Peyer's patch (tissue), 4 donors: ENCODE data around the gene ARHGAP22. TPM values are rescaled to one million over a fixed set of nuclear protein-coding genes. Genes with fewer than 3 reads are reported as not detected.

Experiments used
- DNase-seq, 3 donors: peaks; one replicate each; pipeline ENCODE4 v3.0.0-alpha.2; 2017 to 2019
- H3K27ac ChIP-seq, 4 donors: fragments of 200-600 bp; sonication (generic); one replicate each; pipeline ENCODE4 v1.5.1; 2016 to 2019
- H3K27me3 ChIP-seq, 2 donors: fragments of 200-600 bp; sonication (generic); one replicate each; pipeline ENCODE4 v1.5.1; 2019
- H3K36me3 ChIP-seq, 3 donors: fragments of 200-600 bp; sonication (generic); one replicate each; pipeline ENCODE4 v1.5.1; 2016 to 2019
- H3K4me1 ChIP-seq, 4 donors: fragments of 200-600 bp; sonication (generic); one replicate each; pipeline ENCODE4 v1.5.1; 2016 to 2019
- H3K4me3 ChIP-seq, 4 donors: fragments of 200-600 bp; sonication (generic); 1 replicate in 3 of 4; 2 replicates in 1 of 4; pipeline ENCODE4 v1.5.1; 2016 to 2019; ENCODE audit warnings: mild to moderate bottlenecking in 1 of 4
- H3K9me3 ChIP-seq, 4 donors: fragments of 200-600 bp; sonication (generic); one replicate each; pipeline ENCODE4 v1.5.1; 2016 to 2019; ENCODE audit warnings: mild to moderate bottlenecking in 1 of 4
- CTCF ChIP-seq, 6 experiments: fragments of 450-650 bp in 4 of 6; fragments of 200-600 bp in 2 of 6; sonication (generic) in 1 of 6; IDR thresholded peaks; one replicate each; pipeline ENCODE4 v1.5.1; 2017 to 2019; ENCODE audit warnings: antibody characterized with exemption in 6 of 6, mild to moderate bottlenecking in 3 of 6, moderate library complexity in 1 of 6
- POLR2A ChIP-seq, 2 donors: fragments of 450-650 bp; IDR thresholded peaks; one replicate each; pipeline ENCODE4 v1.5.1; 2017; ENCODE audit warnings: antibody characterized with exemption in 2 of 2, mild to moderate bottlenecking in 2 of 2, moderate library complexity in 2 of 2
- small RNA-seq, 2 donors: library from RNA; depleted of rRNA; stranded (forward); fragments of <200 nt; gene quantifications; one replicate each; pipeline ENCODE3, GENCODE V24; 2016
- total RNA-seq, 4 donors: library from RNA; depleted of rRNA; stranded (reverse); fragments of >200 nt; gene quantifications; one replicate each; pipeline ENCODE4 v1.1.0, GENCODE V29; 2016

ARHGAP22 gene
- total RNA-seq, 4 donors from 2014 or later = 1.9 to 10.7 (median 8.3) TPM; not detected in 1

GRCh38 chr10:48399551-48399950 is 205.3 kb downstream of the ARHGAP22 start:
- no peak overlapping the region for H3K27ac ChIP-seq
- no peak for DNase-seq
- H3K27me3 ChIP-seq = no peaks in the 10 kb centered on the region
- H3K9me3 ChIP-seq = no peaks in the 10 kb centered on the region
- no peaks in the 10 kb centered on the region for H3K36me3 ChIP-seq
- no peak overlapping the region for H3K4me3 ChIP-seq
- no peak for TF ChIP-seq POLR2A (IDR thresholded peaks at IDR 0.05)
- TF ChIP-seq CTCF (IDR thresholded peaks at IDR 0.05) = no peak
- H3K4me1 ChIP-seq = peaks cover 0 to 20% (median 0%) of the 10 kb centered on the region in 4 donors

GRCh38 chr10:48399056-48399541 is 205.8 kb downstream of the ARHGAP22 start:
- H3K36me3 ChIP-seq = no peaks in the 10 kb centered on the region

GRCh38 chr10:48398261-48398660 is 206.6 kb downstream of the ARHGAP22 start:
- H3K4me1 ChIP-seq = peaks cover 0 to 20% (median 0%) of the 10 kb centered on the region in 4 donors
- H3K27me3 ChIP-seq = no peaks in the 10 kb centered on the region
- no peak for TF ChIP-seq POLR2A (IDR thresholded peaks at IDR 0.05)
- TF ChIP-seq CTCF (IDR thresholded peaks at IDR 0.05) = no peak
- H3K27ac ChIP-seq = no peak overlapping the region
- H3K9me3 ChIP-seq = no peaks in the 10 kb centered on the region
- no peaks in the 10 kb centered on the region for H3K36me3 ChIP-seq
- no peak overlapping the region for H3K4me3 ChIP-seq
- DNase-seq = no peak

More at GRCh38 chr10:48399056-48399541, 205.8 kb downstream of the ARHGAP22 start:
- Histone ChIP-seq H3K4me3 (no peak overlapping the region), H3K9me3 (no peaks in the 10 kb centered on the region), H3K27me3 (no peaks in the 10 kb centered on the region), H3K27ac (no peak overlapping the region), H3K4me1 (peaks cover 0 to 20% (median 0%) of the 10 kb centered on the region in 4 donors)
- no peak for DNase-seq
- TF ChIP-seq CTCF (IDR thresholded peaks at IDR 0.05) (no peak), POLR2A (IDR thresholded peaks at IDR 0.05) (no peak)

Small RNAs within 50 kb of the gene (small RNA-seq; reads per million reads assigned to genes)
- 0 reads per million in 2 donors for gene AC016397.1

Other genes with a start within 250 kb of the ARHGAP22 start
- 100 to 1,000 TPM in 1 of 4 donors, 1 to 10 TPM in 2, under 1 TPM in 1; 0.53 to 102 (median 4.6) TPM for gene WDFY4, start 79.8 kb upstream of the ARHGAP22 start, total RNA-seq